Measurements from ENCODE around the gene MGLL.

Gene MGLL

GRCh38 chr3:127834771-127835170 lies 12.5 kb upstream of the MGLL start:
- DNase-seq (ENCODE audit: low read depth) = no peak

- no peak for DNase-seq (ENCODE audit: low read depth)
These were observed 11.1 kb upstream of the MGLL start for GRCh38 chr3:127833281-127834032.

- no peak for DNase-seq (ENCODE audit: low read depth)
These were observed 9.4 kb upstream of the MGLL start for GRCh38 chr3:127831723-127832172.

- no peak for DNase-seq (ENCODE audit: low read depth)
These were observed 7.2 kb upstream of the MGLL start for GRCh38 chr3:127829537-127829936.

- no peak for DNase-seq (ENCODE audit: low read depth)
These were observed 5.5 kb upstream of the MGLL start for GRCh38 chr3:127827808-127828207.

- no peak for DNase-seq (ENCODE audit: low read depth)
These were observed 3.4 kb upstream of the MGLL start for GRCh38 chr3:127825756-127826155.

GRCh38 chr3:127824151-127824825 lies 2.0 kb upstream of the MGLL start:
- no peak for DNase-seq (ENCODE audit: low read depth)

- no peak for DNase-seq (ENCODE audit: low read depth)
These were observed 1.1 kb upstream of the MGLL start for GRCh38 chr3:127823426-127823857.

- no peak for DNase-seq (ENCODE audit: low read depth)
These were observed 539 bp upstream of the MGLL start for GRCh38 chr3:127822682-127823425.

- no peak for DNase-seq (ENCODE audit: low read depth)
These were observed 921 bp downstream of the MGLL start for GRCh38 chr3:127821394-127821793.

GRCh38 chr3:127820826-127821313 lies 1.4 kb downstream of the MGLL start:
- DNase-seq (ENCODE audit: low read depth) = no peak

- no peak for DNase-seq (ENCODE audit: low read depth)
These were observed 2.0 kb downstream of the MGLL start for GRCh38 chr3:127820221-127820825.

GRCh38 chr3:127819656-127820055 lies 2.7 kb downstream of the MGLL start:
- no peak for DNase-seq (ENCODE audit: low read depth)

GRCh38 chr3:127819086-127819485 lies 3.2 kb downstream of the MGLL start:
- no peak for DNase-seq (ENCODE audit: low read depth)

- no peak for DNase-seq (ENCODE audit: low read depth)
These were observed 4.9 kb downstream of the MGLL start for GRCh38 chr3:127817406-127817841.

GRCh38 chr3:127816783-127817405 lies 5.4 kb downstream of the MGLL start:
- no peak for DNase-seq (ENCODE audit: low read depth)

- no peak for DNase-seq (ENCODE audit: low read depth)
These were observed 6.4 kb downstream of the MGLL start for GRCh38 chr3:127815641-127816605.

- no peak for DNase-seq (ENCODE audit: low read depth)
These were observed 7.3 kb downstream of the MGLL start for GRCh38 chr3:127815001-127815400.

- DNase-seq (ENCODE audit: low read depth) = no peak
These were observed 8.0 kb downstream of the MGLL start for GRCh38 chr3:127814325-127814781.

- no peak for DNase-seq (ENCODE audit: low read depth)
These were observed 10.2 kb downstream of the MGLL start for GRCh38 chr3:127812151-127812550.
